ENCODE measurements around the gene TBC1D14. TPM values are rescaled to one million over a fixed set of nuclear protein-coding genes. Genes with fewer than 3 reads are reported as not detected.

The TBC1D14 gene
- total and polyA plus RNA-seq, 10 of the 15 experiments (the other 5 are each of a cell fraction or from before 2014, with no cell fraction given), result 0.87 to 39.3 (median 30.1) TPM

- TF ChIP-seq ZNF687 (IDR thresholded peaks at IDR 0.05), result 0 out of 2 replicates have a peak, but pooled peaks have one; percentile 45
- TF ChIP-seq FOXM1 (IDR thresholded peaks at IDR 0.05; ENCODE audit: low read depth, low read length), result no peak
- TF ChIP-seq SP1 (IDR thresholded peaks at IDR 0.05; ENCODE audit: low read depth, low read length), result peak; percentile 71
- no peak for TF ChIP-seq SMAD5 (IDR thresholded peaks at IDR 0.05; ENCODE audit: low read depth)
- TF ChIP-seq NRF1 (conservative IDR thresholded peaks at IDR 0.05; ENCODE audit: low read depth, low read length), result no peak
- no peak for TF ChIP-seq HDAC6 (IDR thresholded peaks at IDR 0.05; ENCODE audit: unreplicated experiment)
Measured at GRCh38 chr4:6986781-6987587, 77.4 kb downstream of the TBC1D14 start (continued).

GRCh38 chr4:6987588-6987961 is 77.9 kb downstream of the TBC1D14 start:
- intact Hi-C loops (cut with micrococcal nuclease; ENCODE audit: unreplicated experiment) (loop anchor here (2.0 to 10.0 kb wide), 5 partner anchors 55 to 270 kb away; partner anchors contain the start of genes BLOC1S4, KIAA0232, TADA2B and TBC1D14), in situ Hi-C loops (cut with MboI) (no loop called here)
- Histone ChIP-seq H3K36me3 (ENCODE audit: control insufficient read depth in 2 of 2, insufficient read depth in 2 of 2, low read length in 1 of 2) (no peaks in the 10 kb centered on the region), H2AFZ (ENCODE audit: control insufficient read depth, low read depth, low read length) (peak overlapping the region; percentile 58), H3K79me2 (ENCODE audit: control insufficient read depth, insufficient read depth, low read length) (peaks cover 39% of the 10 kb centered on the region), H3K27ac (ENCODE audit: control insufficient read depth, insufficient read depth) (peak overlapping the region; percentile 28), H3K4me3 (peak overlapping the region; percentile 85), H3K9ac (ENCODE audit: control insufficient read depth, insufficient read depth, low read length) (peak overlapping the region; percentile 57), H4K20me1 (ENCODE audit: control insufficient read depth, insufficient read depth) (no peaks in the 10 kb centered on the region), H3K4me1 (ENCODE audit: control insufficient read depth, insufficient read depth, low read length) (peaks cover 25% of the 10 kb centered on the region), H3K27me3 (replicated peaks in 1 of 2; ENCODE audit: control insufficient read depth in 2 of 2, insufficient read depth in 2 of 2, low read length in 1 of 2) (no peaks in the 10 kb centered on the region), H3K4me2 (ENCODE audit: control insufficient read depth, insufficient read depth) (peak overlapping the region; percentile 75), H3K9me3 (replicated peaks; ENCODE audit: control insufficient read depth, insufficient read depth, low read length) (no peaks in the 10 kb centered on the region)
- CTCF ChIA-PET, result interaction anchor here (0.9 to 3.3 kb wide), 8 partner anchors 14 to 93 kb away, joined by 3 to 24 read pairs (median 10); partner anchors contain the start of genes GRPEL1, TADA2B and TBC1D14
- under 1% methylated on average over 17 of the region's 17 CpGs for WGBS (ENCODE audit: insufficient coverage, insufficient replicate concordance, low lambda C conversion rate, missing lambda C conversion rate)
- DNase-seq (ENCODE audit: low read depth, low spot score) (no peak), ATAC-seq (peak; percentile 21), FAIRE-seq (no peak)
- POLR2A ChIA-PET, result interaction anchor here (1.5 to 2.5 kb wide), 2 partner anchors 24 to 56 kb away, joined by 5 to 13 read pairs; partner anchors contain the start of gene TADA2B
- BruUV-seq (replicated peaks), result TSS peak; percentile 54
- SMC1A ChIA-PET (ENCODE audit: uncharacterized antibody, unreplicated experiment), result interaction anchor here (1.1 to 2.9 kb wide), 3 partner anchors 14 to 83 kb away, joined by 4 to 14 read pairs (median 7); partner anchors contain the start of gene TBC1D14
- RAD21 ChIA-PET (ENCODE audit: unreplicated experiment), result interaction anchor here (1.4 to 2.9 kb wide), 7 partner anchors 26 to 209 kb away, joined by 3 to 13 read pairs (median 5); partner anchors contain the start of genes TADA2B and TBC1D14
- TF ChIP-seq SKIL (IDR thresholded peaks at IDR 0.05; ENCODE audit: low read depth, poor library complexity, severe bottlenecking) (no peak), MEF2B (IDR thresholded peaks at IDR 0.05; ENCODE audit: partially characterized antibody, poor library complexity, severe bottlenecking) (no peak), PBX3 (IDR thresholded peaks at IDR 0.05; ENCODE audit: insufficient replicate concordance, low read depth, low read length) (no peak), NKRF (conservative IDR thresholded peaks at IDR 0.05) (0 out of 2 replicates have a peak, but pooled peaks have one; percentile 35)
